A549 (cell line): ENCODE results near the gene FLII.

Source experiments
- CBX2 ChIP-seq: fragments of 200-600 bp; sonication (generic); IDR thresholded peaks from 2 replicates; pipeline ENCODE4 v1.6.1; 2016; ENCODE audit warnings: low read depth, mild to moderate bottlenecking, borderline replicate concordance
- CEBPB ChIP-seq, 2 experiments: fragments of >200 bp in 1 of 2; sonication (Bioruptor Twin) in 1 of 2; formaldehyde crosslinking in 1 of 2; IDR thresholded peaks; 2 replicates each; pipeline ENCODE4 v1.6.1; 2012 to 2016
- CHD2 ChIP-seq: fragments of 150-350 bp; IDR thresholded peaks from 2 replicates; pipeline ENCODE4 v1.6.1; 2014; ENCODE audit warnings: low read length; ENCODE audit not compliant: partially characterized antibody
- ESRRA ChIP-seq: fragments of 150-350 bp; IDR thresholded peaks from 2 replicates; pipeline ENCODE4 v1.6.1; 2014; ENCODE audit warnings: mild to moderate bottlenecking, low read length, borderline replicate concordance
- HOXB5 ChIP-seq: fragments of 250-450 bp; sonication (Bioruptor Pico); IDR thresholded peaks from 2 replicates; pipeline ENCODE4 v1.5.0; 2020; ENCODE audit warnings: mild to moderate bottlenecking, moderate library complexity
- MYC ChIP-seq: IDR thresholded peaks from 2 replicates; pipeline ENCODE4 v1.6.1; 2012; ENCODE audit warnings: mild to moderate bottlenecking, inconsistent platforms, low read length, improper control_type of control experiment, borderline replicate concordance
- NR3C1 ChIP-seq: fragments of >200 bp; sonication (Bioruptor Twin); formaldehyde crosslinking; IDR thresholded peaks from 3 replicates; pipeline ENCODE4 v1.6.1; 2017
- POLR2A ChIP-seq: IDR thresholded peaks from 2 replicates; pipeline ENCODE4 v1.6.1; 2012; ENCODE audit warnings: mild to moderate bottlenecking, low read length
- RAD21 ChIP-seq, 2 experiments: fragments of >200 bp in 1 of 2; sonication (Bioruptor Twin) in 1 of 2; formaldehyde crosslinking in 1 of 2; IDR thresholded peaks in 1 of 2; conservative IDR thresholded peaks in 1 of 2; 2 replicates in 1 of 2; 3 replicates in 1 of 2; pipeline ENCODE4 v1.6.1; 2012 to 2018; ENCODE audit warnings: inconsistent platforms in 1 of 2
- RFX5 ChIP-seq: fragments of 450-650 bp; IDR thresholded peaks from 2 replicates; pipeline ENCODE4 v1.7.1; 2014; ENCODE audit warnings: antibody characterized with exemption, mild to moderate bottlenecking, moderate library complexity
- SREBF2 ChIP-seq: fragments of 450-650 bp; IDR thresholded peaks from 2 replicates; pipeline ENCODE4 v1.6.1; 2014; ENCODE audit warnings: mild to moderate bottlenecking, moderate library complexity
- TF ChIP-seq, protein P1 (sequence below): fragments of >200 bp; sonication (Bioruptor Twin); formaldehyde crosslinking; IDR thresholded peaks from 3 replicates; pipeline ENCODE4 v1.5.1; 2016
- TF ChIP-seq, protein P2 (sequence below): fragments of 200-600 bp; sonication (generic); IDR thresholded peaks from 2 replicates; pipeline ENCODE4 v1.6.1; 2016; ENCODE audit warnings: antibody characterized with exemption, mild to moderate bottlenecking, moderate library complexity
- TF ChIP-seq, protein P3 (sequence below): fragments of 250-450 bp; sonication (Bioruptor Pico); IDR thresholded peaks from 2 replicates; pipeline ENCODE4 v1.5.0; 2021; ENCODE audit warnings: mild to moderate bottlenecking, moderate library complexity, borderline replicate concordance

GRCh38 chr17:18281788-18282187, 23.2 kb upstream of the FLII start:
- TF ChIP-seq, protein P1, sequence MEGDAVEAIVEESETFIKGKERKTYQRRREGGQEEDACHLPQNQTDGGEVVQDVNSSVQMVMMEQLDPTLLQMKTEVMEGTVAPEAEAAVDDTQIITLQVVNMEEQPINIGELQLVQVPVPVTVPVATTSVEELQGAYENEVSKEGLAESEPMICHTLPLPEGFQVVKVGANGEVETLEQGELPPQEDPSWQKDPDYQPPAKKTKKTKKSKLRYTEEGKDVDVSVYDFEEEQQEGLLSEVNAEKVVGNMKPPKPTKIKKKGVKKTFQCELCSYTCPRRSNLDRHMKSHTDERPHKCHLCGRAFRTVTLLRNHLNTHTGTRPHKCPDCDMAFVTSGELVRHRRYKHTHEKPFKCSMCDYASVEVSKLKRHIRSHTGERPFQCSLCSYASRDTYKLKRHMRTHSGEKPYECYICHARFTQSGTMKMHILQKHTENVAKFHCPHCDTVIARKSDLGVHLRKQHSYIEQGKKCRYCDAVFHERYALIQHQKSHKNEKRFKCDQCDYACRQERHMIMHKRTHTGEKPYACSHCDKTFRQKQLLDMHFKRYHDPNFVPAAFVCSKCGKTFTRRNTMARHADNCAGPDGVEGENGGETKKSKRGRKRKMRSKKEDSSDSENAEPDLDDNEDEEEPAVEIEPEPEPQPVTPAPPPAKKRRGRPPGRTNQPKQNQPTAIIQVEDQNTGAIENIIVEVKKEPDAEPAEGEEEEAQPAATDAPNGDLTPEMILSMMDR = no peak
- TF ChIP-seq, protein P2, sequence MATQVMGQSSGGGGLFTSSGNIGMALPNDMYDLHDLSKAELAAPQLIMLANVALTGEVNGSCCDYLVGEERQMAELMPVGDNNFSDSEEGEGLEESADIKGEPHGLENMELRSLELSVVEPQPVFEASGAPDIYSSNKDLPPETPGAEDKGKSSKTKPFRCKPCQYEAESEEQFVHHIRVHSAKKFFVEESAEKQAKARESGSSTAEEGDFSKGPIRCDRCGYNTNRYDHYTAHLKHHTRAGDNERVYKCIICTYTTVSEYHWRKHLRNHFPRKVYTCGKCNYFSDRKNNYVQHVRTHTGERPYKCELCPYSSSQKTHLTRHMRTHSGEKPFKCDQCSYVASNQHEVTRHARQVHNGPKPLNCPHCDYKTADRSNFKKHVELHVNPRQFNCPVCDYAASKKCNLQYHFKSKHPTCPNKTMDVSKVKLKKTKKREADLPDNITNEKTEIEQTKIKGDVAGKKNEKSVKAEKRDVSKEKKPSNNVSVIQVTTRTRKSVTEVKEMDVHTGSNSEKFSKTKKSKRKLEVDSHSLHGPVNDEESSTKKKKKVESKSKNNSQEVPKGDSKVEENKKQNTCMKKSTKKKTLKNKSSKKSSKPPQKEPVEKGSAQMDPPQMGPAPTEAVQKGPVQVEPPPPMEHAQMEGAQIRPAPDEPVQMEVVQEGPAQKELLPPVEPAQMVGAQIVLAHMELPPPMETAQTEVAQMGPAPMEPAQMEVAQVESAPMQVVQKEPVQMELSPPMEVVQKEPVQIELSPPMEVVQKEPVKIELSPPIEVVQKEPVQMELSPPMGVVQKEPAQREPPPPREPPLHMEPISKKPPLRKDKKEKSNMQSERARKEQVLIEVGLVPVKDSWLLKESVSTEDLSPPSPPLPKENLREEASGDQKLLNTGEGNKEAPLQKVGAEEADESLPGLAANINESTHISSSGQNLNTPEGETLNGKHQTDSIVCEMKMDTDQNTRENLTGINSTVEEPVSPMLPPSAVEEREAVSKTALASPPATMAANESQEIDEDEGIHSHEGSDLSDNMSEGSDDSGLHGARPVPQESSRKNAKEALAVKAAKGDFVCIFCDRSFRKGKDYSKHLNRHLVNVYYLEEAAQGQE = no peak
- TF ChIP-seq MYC (no peak), CEBPB (IDR thresholded peaks at IDR 0.05) (no peak), RFX5 (no peak), NR3C1 (no peak), ESRRA (no peak), RAD21 (conservative IDR thresholded peaks at IDR 0.05 in 1 of 2, IDR thresholded peaks at IDR 0.05 in 1 of 2) (no peak), POLR2A (no peak), CHD2 (no peak), SREBF2 (no peak), CBX2 (no peak), HOXB5 (CRISPR knock-in tag) (no peak)
- TF ChIP-seq, protein P3, sequence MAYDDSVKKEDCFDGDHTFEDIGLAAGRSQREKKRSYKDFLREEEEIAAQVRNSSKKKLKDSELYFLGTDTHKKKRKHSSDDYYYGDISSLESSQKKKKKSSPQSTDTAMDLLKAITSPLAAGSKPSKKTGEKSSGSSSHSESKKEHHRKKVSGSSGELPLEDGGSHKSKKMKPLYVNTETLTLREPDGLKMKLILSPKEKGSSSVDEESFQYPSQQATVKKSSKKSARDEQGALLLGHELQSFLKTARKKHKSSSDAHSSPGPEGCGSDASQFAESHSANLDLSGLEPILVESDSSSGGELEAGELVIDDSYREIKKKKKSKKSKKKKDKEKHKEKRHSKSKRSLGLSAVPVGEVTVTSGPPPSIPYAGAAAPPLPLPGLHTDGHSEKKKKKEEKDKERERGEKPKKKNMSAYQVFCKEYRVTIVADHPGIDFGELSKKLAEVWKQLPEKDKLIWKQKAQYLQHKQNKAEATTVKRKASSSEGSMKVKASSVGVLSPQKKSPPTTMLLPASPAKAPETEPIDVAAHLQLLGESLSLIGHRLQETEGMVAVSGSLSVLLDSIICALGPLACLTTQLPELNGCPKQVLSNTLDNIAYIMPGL (CRISPR knock-in tag) = no peak
